HG03342 (cell line): ENCODE data around the gene ZNF165.
"Not testable (repeated sequence)": the region's sequence is repeated elsewhere in the genome, so short reads cannot be mapped to it uniquely, and the experiment has no call there.

Experiments used
- ATAC-seq: cut with Tn5 transposase; IDR thresholded peaks from one replicate; pipeline ENCODE4 v1.9.1; 2021; ENCODE audit warnings: mild to moderate bottlenecking, moderate library complexity; ENCODE audit not compliant: unreplicated experiment

Gene ZNF165

GRCh38 chr6:28118217-28118616, 37.8 kb downstream of the ZNF165 start:
- ATAC-seq, result no peak

DNA sequence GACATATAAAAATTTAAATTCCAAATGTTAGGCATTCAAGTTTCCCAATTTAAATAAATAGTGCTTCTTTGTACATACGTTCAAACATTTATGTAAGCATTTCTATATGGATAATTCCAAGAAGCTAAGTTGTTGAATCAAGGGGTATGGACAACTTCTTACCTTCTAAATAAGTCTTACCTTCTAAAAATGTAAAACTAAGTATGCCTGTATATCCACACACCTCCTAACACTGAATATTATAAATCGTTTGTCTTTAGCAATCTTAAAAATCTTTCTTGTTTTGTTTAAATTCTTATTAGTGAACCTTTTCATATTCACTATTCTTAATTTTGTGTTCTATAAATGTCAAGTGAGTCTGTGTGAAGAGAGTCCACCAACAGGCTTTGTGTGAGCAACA, 41.5 kb downstream of the ZNF165 start:
- no peak for ATAC-seq

DNA sequence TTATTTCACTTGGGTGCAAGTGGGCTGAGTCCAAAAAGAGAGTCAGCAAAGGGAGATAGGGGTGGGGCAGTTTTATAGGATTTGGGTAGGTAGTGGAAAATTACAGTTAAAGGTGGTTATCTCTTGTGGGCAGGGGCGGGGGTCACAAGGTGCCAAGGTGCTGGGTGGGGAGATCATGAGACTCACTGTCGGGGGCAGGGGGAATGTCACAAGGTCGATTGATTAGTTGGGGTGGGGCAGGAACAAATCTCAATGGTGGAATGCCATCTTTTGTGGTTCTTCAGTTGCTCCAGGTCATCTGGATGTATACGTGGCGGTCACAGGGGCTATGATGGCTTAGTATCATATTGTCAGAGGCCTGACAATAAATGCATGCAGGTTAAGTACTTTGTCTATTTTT, 41.9 kb downstream of the ZNF165 start:
- ATAC-seq, result not testable (repeated sequence)

GRCh38 chr6:28124350-28124970, 44.1 kb downstream of the ZNF165 start, which contains the start of gene ZSCAN16:
Gene ZSCAN16 (plus strand): TSS chr6:28124609. CDS start chr6:28125444, 835 bp downstream.
- peak; percentile 90 for ATAC-seq

DNA sequence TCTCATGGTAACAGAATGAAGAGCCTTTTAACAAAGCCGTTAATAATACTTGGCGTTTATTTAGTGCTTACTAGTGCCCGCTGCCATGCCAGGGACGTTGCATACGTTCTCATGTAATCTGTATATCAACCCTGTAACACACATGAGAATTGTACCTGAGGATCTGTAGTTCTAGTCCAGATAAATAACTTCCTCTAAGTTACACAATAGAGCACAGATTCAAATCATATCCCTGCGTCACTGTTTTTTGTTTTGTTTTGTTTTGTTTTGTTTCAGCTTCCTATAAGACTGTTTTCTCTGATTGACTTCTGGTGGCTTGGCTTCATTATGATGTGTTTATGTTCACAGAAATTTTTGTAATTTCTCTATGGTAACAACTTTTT, 44.6 kb downstream of the ZNF165 start:
- no peak for ATAC-seq

GRCh38 chr6:28125401-28125800, 45.0 kb downstream of the ZNF165 start:
- ATAC-seq, result no peak

GRCh38 chr6:28134015-28134414, 53.6 kb downstream of the ZNF165 start:
- no peak for ATAC-seq

GRCh38 chr6:28134716-28135115, 54.3 kb downstream of the ZNF165 start:
- ATAC-seq, result no peak

DNA sequence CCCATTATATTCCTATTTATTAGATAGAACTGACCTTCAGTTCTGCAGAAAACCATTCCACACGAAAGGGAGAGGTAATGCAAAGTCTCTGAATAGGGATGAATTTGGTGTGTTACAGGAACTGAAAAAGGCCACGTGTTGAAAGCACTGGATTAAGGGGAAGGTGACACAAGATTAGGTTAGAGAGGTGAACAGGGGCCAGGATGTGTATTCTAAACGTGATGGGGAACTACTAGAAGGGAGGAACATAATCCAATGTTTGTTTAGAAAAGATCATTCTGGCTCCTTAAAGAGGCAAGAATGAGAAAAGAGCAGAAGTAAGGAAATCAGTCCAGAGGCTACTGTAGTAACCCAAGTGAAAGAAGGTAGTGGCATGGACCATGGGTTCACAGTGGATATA, 55.0 kb downstream of the ZNF165 start:
- no peak for ATAC-seq

DNA sequence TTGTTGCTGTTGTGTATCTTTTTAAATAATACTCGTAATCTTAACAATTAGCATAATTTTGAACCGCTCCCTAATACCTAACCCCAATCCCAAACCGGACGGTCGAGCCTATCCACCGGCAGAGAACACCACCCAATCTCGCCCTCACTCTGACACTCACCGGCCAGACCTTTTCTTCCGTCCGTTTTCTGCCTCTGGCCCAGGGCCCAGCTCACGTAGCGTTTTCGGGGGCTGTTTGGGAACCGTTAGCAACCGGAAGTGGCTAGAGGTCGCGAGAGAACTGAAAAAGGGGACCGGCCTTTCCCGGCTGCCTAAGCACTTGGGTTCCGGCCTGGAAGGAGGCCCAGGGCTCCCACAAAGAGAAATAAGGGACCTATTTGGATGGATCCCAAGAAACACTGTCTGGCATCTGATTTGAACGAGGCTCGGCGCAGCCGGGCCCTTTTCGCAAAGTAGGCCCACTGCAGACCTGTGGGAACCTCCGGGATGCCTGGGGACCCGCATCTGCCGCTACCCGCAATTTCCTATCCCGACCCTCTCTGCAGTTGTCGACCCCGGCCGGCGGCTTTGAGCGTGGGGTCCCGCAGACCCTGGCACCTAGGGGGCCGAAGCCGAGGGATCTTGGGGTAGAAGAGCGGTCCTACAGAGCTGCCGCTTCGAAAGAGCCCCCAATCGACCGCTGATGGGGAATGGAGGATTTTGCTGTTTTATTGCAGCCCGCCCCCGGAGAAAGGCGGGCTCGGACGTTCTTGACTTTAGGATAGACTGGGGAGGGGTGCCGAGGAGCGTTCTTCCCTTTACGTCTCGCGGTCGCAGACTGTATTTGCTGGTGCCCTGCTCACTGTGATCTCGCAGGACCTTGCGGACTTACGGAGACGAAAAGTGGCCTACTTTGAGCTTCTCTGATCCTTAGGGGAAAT, 56.5 kb downstream of the ZNF165 start:
- ATAC-seq, result peak; percentile 50

GRCh38 chr6:28137505-28137981, 57.2 kb downstream of the ZNF165 start:
- ATAC-seq, result peak; percentile 35
